ENCODE results near the gene SLC35D1. TPM values are rescaled to one million over a fixed set of nuclear protein-coding genes. Genes with fewer than 3 reads are reported as not detected.

SLC35D1 gene
- total RNA-seq, 1 donor from 2014 or later: 9.2 TPM

DNA sequence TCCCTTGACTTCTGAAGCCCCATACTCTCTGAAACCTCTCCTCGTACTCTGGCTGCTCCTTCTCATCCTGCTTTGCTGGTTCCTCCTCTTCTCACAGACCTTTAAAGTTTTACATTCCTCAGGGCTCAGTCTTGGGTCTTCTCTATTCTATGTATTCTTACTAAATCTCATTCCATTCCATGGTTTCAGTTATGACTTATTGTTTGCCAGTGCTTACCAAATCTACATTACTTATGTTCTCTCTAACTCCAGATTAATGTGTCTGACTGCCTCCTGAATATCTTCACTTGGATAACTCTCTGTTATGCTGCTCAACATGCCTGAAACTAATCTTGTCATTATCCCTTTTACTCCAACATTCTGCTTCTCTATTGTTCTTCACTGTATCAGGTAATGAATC lies 5.4 kb upstream of the SLC35D1 start:
- TF ChIP-seq CTCF (IDR thresholded peaks at IDR 0.05): no peak
- Mint-ChIP-seq H3K4me1 (ENCODE audit: low read depth) (peaks cover 21% of the 10 kb centered on the region), H3K27me3 (ENCODE audit: low read depth) (no peaks in the 10 kb centered on the region), H3K9me3 (ENCODE audit: low read depth) (no peaks in the 10 kb centered on the region), H3K27ac (ENCODE audit: unreplicated experiment) (no peak overlapping the region), H3K36me3 (ENCODE audit: low read depth) (no peaks in the 10 kb centered on the region), H3K4me3 (ENCODE audit: unreplicated experiment) (no peak overlapping the region)
- DNase-seq (ENCODE audit: low spot score): no peak

GRCh38 chr1:67058761-67059160 lies 4.8 kb upstream of the SLC35D1 start:
- no peaks in the 10 kb centered on the region for H3K27me3 Mint-ChIP-seq (ENCODE audit: low read depth)
- no peak for TF ChIP-seq CTCF (IDR thresholded peaks at IDR 0.05)
- peaks cover 22% of the 10 kb centered on the region for H3K4me1 Mint-ChIP-seq (ENCODE audit: low read depth)
- DNase-seq (ENCODE audit: low spot score): no peak
- no peaks in the 10 kb centered on the region for H3K9me3 Mint-ChIP-seq (ENCODE audit: low read depth)
- H3K36me3 Mint-ChIP-seq (ENCODE audit: low read depth): no peaks in the 10 kb centered on the region
- H3K27ac Mint-ChIP-seq (ENCODE audit: unreplicated experiment): no peak overlapping the region
- H3K4me3 Mint-ChIP-seq (ENCODE audit: unreplicated experiment): no peak overlapping the region

DNA sequence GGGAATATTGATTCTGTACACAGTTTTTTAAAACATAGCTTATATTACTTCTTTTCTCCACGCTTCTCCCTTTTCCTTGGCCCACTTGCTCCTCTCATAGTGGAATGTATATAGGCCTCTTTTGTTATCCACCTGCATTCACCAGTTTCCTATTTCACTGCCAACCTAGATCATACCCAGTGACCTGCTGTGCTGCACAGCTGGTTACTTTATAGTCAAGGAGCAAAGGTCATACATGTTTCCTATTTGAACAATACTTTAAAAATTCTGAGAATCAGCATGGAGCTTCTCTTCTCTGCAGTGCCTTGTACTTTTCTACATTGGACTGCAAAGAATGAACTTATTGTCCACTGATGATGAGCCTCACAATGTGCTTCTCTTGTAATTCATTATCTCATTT lies 4.3 kb upstream of the SLC35D1 start:
- Mint-ChIP-seq H3K9me3 (ENCODE audit: low read depth) (no peaks in the 10 kb centered on the region), H3K36me3 (ENCODE audit: low read depth) (no peaks in the 10 kb centered on the region), H3K27me3 (ENCODE audit: low read depth) (no peaks in the 10 kb centered on the region), H3K27ac (ENCODE audit: unreplicated experiment) (no peak overlapping the region), H3K4me3 (ENCODE audit: unreplicated experiment) (no peak overlapping the region), H3K4me1 (ENCODE audit: low read depth) (peaks cover 22% of the 10 kb centered on the region)
- no peak for TF ChIP-seq CTCF (IDR thresholded peaks at IDR 0.05)
- no peak for DNase-seq (ENCODE audit: low spot score)

GRCh38 chr1:67053535-67053784 lies 488 bp downstream of the SLC35D1 start:
- DNase-seq (ENCODE audit: low spot score): no peak
- peaks cover 7% of the 10 kb centered on the region for H3K36me3 Mint-ChIP-seq (ENCODE audit: low read depth)
- no peak for TF ChIP-seq CTCF (IDR thresholded peaks at IDR 0.05)
- peaks cover 27% of the 10 kb centered on the region for H3K4me1 Mint-ChIP-seq (ENCODE audit: low read depth)
- H3K4me3 Mint-ChIP-seq (ENCODE audit: unreplicated experiment): peak overlapping the region; percentile 80
- peak overlapping the region; percentile 92 for H3K27ac Mint-ChIP-seq (ENCODE audit: unreplicated experiment)
- no peaks in the 10 kb centered on the region for H3K9me3 Mint-ChIP-seq (ENCODE audit: low read depth)
- no peaks in the 10 kb centered on the region for H3K27me3 Mint-ChIP-seq (ENCODE audit: low read depth)

GRCh38 chr1:67052741-67053534 lies 1.0 kb downstream of the SLC35D1 start:
- peak overlapping the region; percentile 80 for H3K4me3 Mint-ChIP-seq (ENCODE audit: unreplicated experiment)
- peaks cover 7% of the 10 kb centered on the region for H3K36me3 Mint-ChIP-seq (ENCODE audit: low read depth)
- H3K9me3 Mint-ChIP-seq (ENCODE audit: low read depth): no peaks in the 10 kb centered on the region
- H3K4me1 Mint-ChIP-seq (ENCODE audit: low read depth): peaks cover 27% of the 10 kb centered on the region
- peak overlapping the region; percentile 88 for H3K27ac Mint-ChIP-seq (ENCODE audit: unreplicated experiment)
- H3K27me3 Mint-ChIP-seq (ENCODE audit: low read depth): no peaks in the 10 kb centered on the region
- no peak for TF ChIP-seq CTCF (IDR thresholded peaks at IDR 0.05)
- no peak for DNase-seq (ENCODE audit: low spot score)
